Neural progenitor cell (in vitro differentiated cells): Measurements from ENCODE around the gene ARHGAP9.

Source experiments
- EZH2 ChIP-seq: fragments of 200-600 bp; sonication (generic); IDR thresholded peaks from 2 replicates; pipeline ENCODE4 v1.6.1; 2017; ENCODE audit warnings: antibody characterized with exemption, mild to moderate bottlenecking, moderate library complexity
- TF ChIP-seq, protein P1 (sequence below): fragments of 200-600 bp; sonication (generic); IDR thresholded peaks from 2 replicates; pipeline ENCODE4 v1.5.1; 2017; ENCODE audit warnings: antibody characterized with exemption, mild to moderate bottlenecking

DNA sequence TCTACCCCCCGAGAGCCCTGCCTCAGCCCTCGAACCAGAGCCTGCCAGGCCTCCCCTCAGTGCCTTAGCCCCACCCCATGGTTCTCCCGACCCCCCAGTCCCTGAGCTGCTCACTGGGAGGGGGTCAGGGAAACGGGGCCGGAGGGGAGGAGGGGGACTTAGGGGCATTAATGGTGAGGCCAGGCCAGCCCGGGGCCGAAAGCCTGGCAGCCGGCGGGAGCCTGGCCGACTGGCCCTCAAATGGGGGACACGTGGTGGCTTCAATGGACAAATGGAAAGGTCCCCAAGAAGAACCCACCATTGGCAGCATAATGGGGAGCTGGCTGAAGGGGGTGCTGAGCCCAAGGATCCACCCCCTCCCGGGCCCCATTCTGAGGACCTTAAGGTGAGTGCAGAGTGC, 48.5 kb upstream of the ARHGAP9 start:
- TF ChIP-seq, protein P1, sequence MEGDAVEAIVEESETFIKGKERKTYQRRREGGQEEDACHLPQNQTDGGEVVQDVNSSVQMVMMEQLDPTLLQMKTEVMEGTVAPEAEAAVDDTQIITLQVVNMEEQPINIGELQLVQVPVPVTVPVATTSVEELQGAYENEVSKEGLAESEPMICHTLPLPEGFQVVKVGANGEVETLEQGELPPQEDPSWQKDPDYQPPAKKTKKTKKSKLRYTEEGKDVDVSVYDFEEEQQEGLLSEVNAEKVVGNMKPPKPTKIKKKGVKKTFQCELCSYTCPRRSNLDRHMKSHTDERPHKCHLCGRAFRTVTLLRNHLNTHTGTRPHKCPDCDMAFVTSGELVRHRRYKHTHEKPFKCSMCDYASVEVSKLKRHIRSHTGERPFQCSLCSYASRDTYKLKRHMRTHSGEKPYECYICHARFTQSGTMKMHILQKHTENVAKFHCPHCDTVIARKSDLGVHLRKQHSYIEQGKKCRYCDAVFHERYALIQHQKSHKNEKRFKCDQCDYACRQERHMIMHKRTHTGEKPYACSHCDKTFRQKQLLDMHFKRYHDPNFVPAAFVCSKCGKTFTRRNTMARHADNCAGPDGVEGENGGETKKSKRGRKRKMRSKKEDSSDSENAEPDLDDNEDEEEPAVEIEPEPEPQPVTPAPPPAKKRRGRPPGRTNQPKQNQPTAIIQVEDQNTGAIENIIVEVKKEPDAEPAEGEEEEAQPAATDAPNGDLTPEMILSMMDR, result no peak
- TF ChIP-seq EZH2, result no peak
